ENCODE results near the gene FOXO1. TPM values are rescaled to one million over a fixed set of nuclear protein-coding genes. Genes with fewer than 3 reads are reported as not detected.
A peak's percentile ranks its signal among the peaks of the same experiment; 100 is the strongest.
"Not testable (repeated sequence)": the region's sequence is repeated elsewhere in the genome, so short reads cannot be mapped to it uniquely, and the experiment has no call there.

Gene FOXO1
- total and polyA plus RNA-seq, 2 experiments from 2014 or later: 10.5 to 14.0 TPM

DNA sequence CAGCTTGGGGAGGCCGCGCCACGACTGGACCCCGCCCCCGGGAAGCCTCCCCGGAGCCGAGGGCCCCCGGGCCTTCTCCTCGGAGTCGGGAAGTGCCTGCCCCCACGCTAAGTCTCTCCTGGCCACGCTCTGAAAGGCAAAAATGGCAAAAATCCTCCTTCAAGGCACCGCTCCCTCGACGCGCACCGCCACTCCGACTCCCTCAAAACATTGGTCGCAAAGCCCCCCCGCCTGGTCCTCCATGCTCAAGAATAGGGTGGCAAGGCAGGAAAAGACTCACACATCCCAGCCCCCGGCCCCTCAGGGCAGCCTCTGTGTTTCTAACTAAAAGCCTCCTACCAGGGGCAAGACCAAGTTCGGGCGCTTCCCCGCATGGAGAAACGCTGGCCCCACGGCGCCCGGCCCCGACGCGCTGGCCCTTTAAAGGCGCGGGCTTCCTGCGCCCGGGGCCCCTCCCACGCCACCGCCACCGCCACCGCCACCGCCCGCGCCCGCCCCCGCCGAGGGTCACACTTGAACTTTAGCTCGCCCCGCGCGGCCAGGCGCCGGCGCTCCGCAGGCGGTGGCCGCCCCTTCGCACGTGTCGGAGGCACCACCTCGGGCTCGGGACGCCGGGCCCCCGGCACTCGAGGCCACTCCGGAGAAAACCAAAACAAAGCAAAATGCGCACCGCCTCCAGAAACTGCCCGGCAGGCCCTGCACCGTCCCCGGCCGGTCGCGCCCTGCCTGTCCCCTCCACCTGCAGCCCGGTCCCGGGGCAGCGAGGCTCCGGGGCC is 1.9 kb downstream of the FOXO1 start:
- H3K27me3 ChIP-seq: no peaks in the 10 kb centered on the region
- TF ChIP-seq CTCF (IDR thresholded peaks at IDR 0.05; ENCODE audit: low read depth, low read length): no peak
- H3K9me3 ChIP-seq (ENCODE audit: low read depth): no peaks in the 10 kb centered on the region
- DNase-seq (ENCODE audit: low read depth in 1 of 2, low spot score in 1 of 2): peak; percentile 55 to 70
- peak overlapping the region; percentile 93 for H3K4me3 ChIP-seq
- H3K4me1 ChIP-seq (ENCODE audit: low read depth): peaks cover 19% of the 10 kb centered on the region
- H3K27ac ChIP-seq: peak overlapping the region; percentile 80
- no peaks in the 10 kb centered on the region for H3K36me3 ChIP-seq

DNA sequence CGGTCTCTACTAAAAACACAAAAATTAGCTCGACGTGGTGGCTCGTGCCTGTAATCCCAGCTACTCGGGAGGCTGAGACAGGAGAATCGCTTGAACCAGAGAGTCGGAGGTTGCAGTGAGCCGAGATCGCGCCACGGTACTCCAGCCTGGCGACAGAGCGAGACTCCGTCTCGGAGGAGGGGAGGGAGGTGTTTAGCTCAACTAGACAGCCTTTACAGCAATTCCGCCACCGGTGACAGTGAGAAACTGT is 2.4 kb downstream of the FOXO1 start:
- peak overlapping the region; percentile 80 for H3K27ac ChIP-seq
- H3K36me3 ChIP-seq; H3K9me3 ChIP-seq (ENCODE audit: low read depth); H3K27me3 ChIP-seq: not testable (repeated sequence)
- peak in 1 of 2 donors; percentile 60 for DNase-seq (ENCODE audit: low read depth in 1 of 2, low spot score in 1 of 2)
- H3K4me3 ChIP-seq: peak overlapping the region; percentile 93
- peaks cover 19% of the 10 kb centered on the region for H3K4me1 ChIP-seq (ENCODE audit: low read depth)

- peaks cover 19% of the 10 kb centered on the region for H3K4me1 ChIP-seq (ENCODE audit: low read depth)
- DNase-seq (ENCODE audit: low read depth in 1 of 2, low spot score in 1 of 2): peak in 1 of 2 donors; percentile 46
- no peaks in the 10 kb centered on the region for H3K9me3 ChIP-seq (ENCODE audit: low read depth)
- TF ChIP-seq CTCF (IDR thresholded peaks at IDR 0.05; ENCODE audit: low read depth, low read length): no peak
- peak overlapping the region; percentile 4 for H3K4me3 ChIP-seq
- no peaks in the 10 kb centered on the region for H3K36me3 ChIP-seq
- H3K27ac ChIP-seq: peak overlapping the region; percentile 80
- H3K27me3 ChIP-seq: no peaks in the 10 kb centered on the region
Measured at GRCh38 chr13:40662866-40663265, 3.6 kb downstream of the FOXO1 start.

DNA sequence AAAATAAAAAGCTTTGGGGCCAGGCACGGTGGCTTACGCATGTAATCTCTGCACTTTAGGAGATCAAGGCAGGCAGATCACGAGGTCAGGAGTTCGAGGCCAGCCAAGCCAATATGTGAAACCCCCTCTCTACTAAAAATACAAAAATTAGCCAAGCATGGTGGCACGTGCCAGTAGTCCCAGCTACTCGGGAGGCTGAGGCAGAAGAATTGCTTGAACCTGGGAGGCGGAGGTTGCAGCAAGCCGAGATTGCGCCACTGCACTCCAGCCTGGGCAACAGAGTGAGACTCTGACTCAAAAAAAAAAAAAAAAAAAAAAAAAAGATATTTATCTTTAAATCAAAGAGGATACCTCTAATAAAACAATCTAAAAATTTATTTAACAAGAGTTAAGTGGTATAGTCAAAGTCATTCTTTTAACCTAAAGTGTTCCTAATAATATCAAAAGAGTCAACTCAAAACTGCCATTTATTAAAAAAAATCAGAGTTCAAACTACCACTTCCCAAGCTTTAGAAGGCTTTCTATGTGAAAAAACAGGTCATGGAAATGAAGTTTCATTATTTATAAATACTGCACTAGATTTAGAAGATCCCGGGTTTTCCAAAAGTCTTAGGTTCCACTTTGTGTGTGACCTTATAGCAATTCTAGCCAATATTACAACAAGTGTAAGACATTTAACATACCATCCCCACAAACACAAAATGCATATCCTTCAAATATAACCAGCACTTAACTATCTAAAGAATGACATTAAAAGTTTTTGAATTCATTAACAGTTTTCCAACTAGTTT is 4.4 kb downstream of the FOXO1 start:
- Histone ChIP-seq H3K27ac (peak overlapping the region; percentile 80), H3K4me3 (no peak overlapping the region), H3K9me3 (ENCODE audit: low read depth) (no peaks in the 10 kb centered on the region), H3K36me3 (no peaks in the 10 kb centered on the region), H3K4me1 (ENCODE audit: low read depth) (peaks cover 19% of the 10 kb centered on the region), H3K27me3 (no peaks in the 10 kb centered on the region)
- TF ChIP-seq CTCF (IDR thresholded peaks at IDR 0.05; ENCODE audit: low read depth, low read length): no peak
- no peak for DNase-seq (ENCODE audit: low read depth in 1 of 2, low spot score in 1 of 2)

DNA sequence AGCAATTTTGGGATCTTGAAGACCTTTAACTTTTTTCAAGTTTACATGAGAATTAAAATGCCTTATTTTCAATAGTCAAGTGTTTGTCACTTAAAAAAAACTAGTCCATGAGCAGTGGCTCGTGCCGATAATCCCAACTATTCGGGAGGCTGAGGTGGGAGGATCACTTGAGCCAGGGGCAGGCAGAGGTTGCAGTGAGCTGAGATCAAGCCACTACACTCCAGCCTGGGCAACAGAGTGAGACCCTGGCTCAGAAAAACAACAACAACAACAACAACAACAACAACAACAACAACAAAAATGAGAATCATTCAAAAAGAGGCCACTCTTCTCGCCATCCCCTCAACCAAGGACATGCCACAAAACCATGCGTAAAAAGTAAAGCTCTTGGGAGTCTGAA is 5.7 kb downstream of the FOXO1 start:
- peak overlapping the region; percentile 44 for H3K27ac ChIP-seq
- no peaks in the 10 kb centered on the region for H3K9me3 ChIP-seq (ENCODE audit: low read depth)
- H3K36me3 ChIP-seq: no peaks in the 10 kb centered on the region
- no peaks in the 10 kb centered on the region for H3K27me3 ChIP-seq
- no peak for DNase-seq (ENCODE audit: low read depth in 1 of 2, low spot score in 1 of 2)
- peaks cover 19% of the 10 kb centered on the region for H3K4me1 ChIP-seq (ENCODE audit: low read depth)
- TF ChIP-seq CTCF (IDR thresholded peaks at IDR 0.05; ENCODE audit: low read depth, low read length): no peak
- H3K4me3 ChIP-seq: no peak overlapping the region

DNA sequence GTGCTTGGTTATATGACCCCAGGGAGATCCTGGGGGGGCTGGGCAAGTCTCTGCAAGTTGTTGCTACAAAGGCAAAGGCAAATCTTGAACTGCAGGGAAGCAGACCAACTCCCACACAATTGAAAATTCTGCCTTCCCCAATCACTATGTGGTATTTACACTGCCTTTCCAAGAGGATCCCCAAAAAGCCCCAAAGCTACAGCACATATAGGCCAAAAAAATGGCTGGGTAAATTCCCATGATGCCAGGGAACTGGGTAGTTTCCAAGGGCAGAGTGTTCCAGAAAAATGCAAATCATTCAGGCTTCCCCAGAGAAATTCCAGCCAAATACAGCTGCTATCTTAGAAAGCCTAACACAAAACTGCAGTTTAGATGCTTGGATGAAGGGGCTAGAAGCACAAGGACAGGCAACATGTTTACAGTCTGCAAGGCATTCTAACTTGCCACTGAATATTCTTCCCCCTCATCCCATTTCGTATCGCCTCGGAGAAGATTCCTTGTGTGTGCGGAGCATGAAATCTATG is 6.2 kb downstream of the FOXO1 start:
- Histone ChIP-seq H3K9me3 (ENCODE audit: low read depth) (no peaks in the 10 kb centered on the region), H3K4me1 (ENCODE audit: low read depth) (peaks cover 19% of the 10 kb centered on the region), H3K27ac (peak overlapping the region; percentile 44), H3K4me3 (no peak overlapping the region), H3K27me3 (no peaks in the 10 kb centered on the region), H3K36me3 (no peaks in the 10 kb centered on the region)
- no peak for TF ChIP-seq CTCF (IDR thresholded peaks at IDR 0.05; ENCODE audit: low read depth, low read length)
- DNase-seq (ENCODE audit: low read depth in 1 of 2, low spot score in 1 of 2): peak in 1 of 2 donors; percentile 65
